ENCODE data around the gene MDC1. TPM values are rescaled to one million over a fixed set of nuclear protein-coding genes. Genes with fewer than 3 reads are reported as not detected.
A peak's percentile ranks its signal among the peaks of the same experiment; 100 is the strongest.

Gene MDC1
- total RNA-seq, 4 donors from 2014 or later, result 3.6 to 8.9 (median 6.2) TPM

DNA sequence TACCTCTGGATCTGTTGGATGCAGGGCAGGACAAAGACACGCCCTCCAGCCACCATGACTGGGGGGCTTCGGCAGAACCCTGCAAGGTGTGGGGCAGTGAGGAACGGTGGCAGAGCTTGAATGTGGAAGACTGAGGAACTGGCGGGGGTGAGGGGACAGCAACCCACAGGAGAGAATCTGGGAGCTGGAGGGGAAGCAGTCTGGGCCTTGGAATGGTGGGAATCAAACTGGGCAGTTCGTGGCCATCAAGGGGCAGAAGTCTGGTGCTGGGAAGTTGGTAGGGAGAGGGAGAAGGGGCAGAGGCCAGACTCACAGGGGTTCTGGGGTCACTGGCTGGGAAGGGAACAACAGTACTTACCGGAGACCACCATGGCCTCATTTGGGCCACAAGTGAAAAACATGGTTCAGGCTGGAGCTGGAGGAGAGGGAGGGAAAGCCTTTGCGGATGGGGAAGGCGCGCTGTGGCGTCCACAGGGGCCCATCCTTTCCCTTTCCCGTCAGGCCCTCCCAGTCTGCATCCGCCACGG is 24.8 kb upstream of the MDC1 start:
- no peak for TF ChIP-seq POLR2A (IDR thresholded peaks at IDR 0.05)
- TF ChIP-seq, protein P1, sequence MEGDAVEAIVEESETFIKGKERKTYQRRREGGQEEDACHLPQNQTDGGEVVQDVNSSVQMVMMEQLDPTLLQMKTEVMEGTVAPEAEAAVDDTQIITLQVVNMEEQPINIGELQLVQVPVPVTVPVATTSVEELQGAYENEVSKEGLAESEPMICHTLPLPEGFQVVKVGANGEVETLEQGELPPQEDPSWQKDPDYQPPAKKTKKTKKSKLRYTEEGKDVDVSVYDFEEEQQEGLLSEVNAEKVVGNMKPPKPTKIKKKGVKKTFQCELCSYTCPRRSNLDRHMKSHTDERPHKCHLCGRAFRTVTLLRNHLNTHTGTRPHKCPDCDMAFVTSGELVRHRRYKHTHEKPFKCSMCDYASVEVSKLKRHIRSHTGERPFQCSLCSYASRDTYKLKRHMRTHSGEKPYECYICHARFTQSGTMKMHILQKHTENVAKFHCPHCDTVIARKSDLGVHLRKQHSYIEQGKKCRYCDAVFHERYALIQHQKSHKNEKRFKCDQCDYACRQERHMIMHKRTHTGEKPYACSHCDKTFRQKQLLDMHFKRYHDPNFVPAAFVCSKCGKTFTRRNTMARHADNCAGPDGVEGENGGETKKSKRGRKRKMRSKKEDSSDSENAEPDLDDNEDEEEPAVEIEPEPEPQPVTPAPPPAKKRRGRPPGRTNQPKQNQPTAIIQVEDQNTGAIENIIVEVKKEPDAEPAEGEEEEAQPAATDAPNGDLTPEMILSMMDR (IDR thresholded peaks at IDR 0.05 in 4 of 5, conservative IDR thresholded peaks at IDR 0.05 in 1 of 5), result no peak
- Histone ChIP-seq H3K4me3 (peak overlapping the region; percentile 63 to 83 (median 74)), H3K27me3 (no peaks in the 10 kb centered on the region), H3K4me1 (peaks cover 22 to 24% of the 10 kb centered on the region in 2 donors), H3K36me3 (peaks cover 0 to 43% of the 10 kb centered on the region in 2 donors), H3K27ac (peak overlapping the region; percentile 86 to 94 (median 86)), H3K9me3 (no peaks in the 10 kb centered on the region)
- in situ Hi-C loops (cut with MboI; ENCODE audit: low sequenced_read_pairs in 4 of 4), result loop anchor here in 3 of 4 donors (10.0 to 25.0 kb wide), 3 partner anchors 83 to 145 kb away; partner anchors contain the start of gene DDR1 (in 1 of the 3)
- ATAC-seq (no peak), DNase-seq (no peak)
- intact Hi-C loops (cut with DNase I; ENCODE audit: low total_unique reads), result loop anchor here (2.0 to 10.0 kb wide), 3 partner anchors 21 to 345 kb away; partner anchors contain the start of genes TUBB and VARS2

DNA sequence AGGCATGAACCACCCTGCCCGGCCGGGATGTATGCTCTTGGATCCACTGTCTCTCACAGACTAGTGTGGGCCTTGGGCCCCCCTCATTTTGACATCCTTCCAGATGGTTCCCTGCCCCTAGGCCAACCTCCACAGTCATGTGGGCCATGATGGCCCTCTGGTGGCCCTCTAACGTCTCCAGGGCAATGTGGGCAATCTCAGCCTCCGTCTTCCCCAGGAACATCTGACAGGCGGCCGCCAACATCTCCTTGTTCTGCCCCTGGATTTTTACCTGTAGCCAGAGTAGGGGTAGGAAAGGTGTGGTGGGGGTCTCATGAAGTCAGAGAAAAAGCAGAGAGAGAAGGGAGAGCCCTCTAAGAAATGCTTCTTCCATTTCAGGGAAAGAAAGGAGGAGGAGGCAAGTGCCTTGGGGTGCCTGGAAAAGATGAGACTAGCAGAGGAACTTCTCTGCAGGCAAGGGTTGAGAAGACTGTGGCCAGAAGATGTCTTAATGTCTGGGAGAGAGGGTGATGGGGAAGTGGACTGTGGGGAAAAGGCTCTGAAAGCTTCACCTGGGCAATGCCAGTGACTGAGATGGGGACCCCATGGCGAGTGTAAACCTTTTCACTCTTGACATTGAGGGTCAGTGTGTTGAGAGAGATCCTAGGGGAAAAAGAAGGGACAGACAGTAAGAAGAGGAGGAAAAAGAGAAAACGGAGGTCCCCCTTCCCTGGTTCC is 24.1 kb upstream of the MDC1 start:
- H3K27me3 ChIP-seq, result no peaks in the 10 kb centered on the region
- H3K27ac ChIP-seq, result peak overlapping the region; percentile 86 to 94 (median 86)
- ATAC-seq, result no peak
- H3K4me1 ChIP-seq, result peaks cover 22 to 24% of the 10 kb centered on the region in 2 donors
- no peak for DNase-seq
- peaks cover 0 to 49% of the 10 kb centered on the region in 2 donors for H3K36me3 ChIP-seq
- intact Hi-C loops (cut with DNase I; ENCODE audit: low total_unique reads), result loop anchor here (5.0 to 10.0 kb wide), 2 partner anchors 174 to 346 kb away; partner anchors contain the start of gene VARS2
- in situ Hi-C loops (cut with MboI; ENCODE audit: low sequenced_read_pairs in 4 of 4), result loop anchor here in 3 of 4 donors (10.0 to 25.0 kb wide), 3 partner anchors 84 to 146 kb away; partner anchors contain the start of gene DDR1 (in 1 of the 3)
- TF ChIP-seq, protein P1 (IDR thresholded peaks at IDR 0.05 in 4 of 5, conservative IDR thresholded peaks at IDR 0.05 in 1 of 5), result no peak
- no peak for TF ChIP-seq POLR2A (IDR thresholded peaks at IDR 0.05)
- H3K9me3 ChIP-seq, result no peaks in the 10 kb centered on the region
- peak overlapping the region; percentile 63 to 83 (median 74) for H3K4me3 ChIP-seq

DNA sequence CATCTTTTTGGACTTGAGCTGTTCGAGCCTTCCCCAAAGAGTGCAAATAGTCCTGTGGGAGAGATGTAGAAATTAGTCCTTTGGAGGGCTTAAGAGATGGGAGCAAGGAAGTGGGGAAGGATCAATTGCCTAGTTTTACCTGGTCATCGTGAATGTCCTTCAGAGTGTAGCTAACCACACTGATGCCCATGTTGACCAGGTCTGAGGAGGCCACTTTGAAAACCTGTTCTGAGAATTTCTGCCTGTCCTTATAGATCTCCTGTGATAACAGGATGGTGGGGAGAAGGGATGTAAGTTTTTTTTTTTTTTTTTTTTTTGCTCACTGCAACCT is 23.4 kb upstream of the MDC1 start:
- DNase-seq (no peak), ATAC-seq (no peak)
- H3K9me3 ChIP-seq, result no peaks in the 10 kb centered on the region
- H3K4me1 ChIP-seq, result peaks cover 22 to 24% of the 10 kb centered on the region in 2 donors
- intact Hi-C loops (cut with DNase I; ENCODE audit: low total_unique reads) (loop anchor here (5.0 to 10.0 kb wide), 2 partner anchors 174 to 347 kb away; partner anchors contain the start of gene VARS2), in situ Hi-C loops (cut with MboI; ENCODE audit: low sequenced_read_pairs in 4 of 4) (loop anchor here in 3 of 4 donors (10.0 to 25.0 kb wide), 3 partner anchors 84 to 147 kb away; partner anchors contain the start of gene DDR1 (in 1 of the 3))
- TF ChIP-seq, protein P1 (IDR thresholded peaks at IDR 0.05 in 4 of 5, conservative IDR thresholded peaks at IDR 0.05 in 1 of 5), result no peak
- no peak for TF ChIP-seq POLR2A (IDR thresholded peaks at IDR 0.05)
- no peak overlapping the region for H3K27ac ChIP-seq
- H3K36me3 ChIP-seq, result peaks cover 0 to 56% of the 10 kb centered on the region in 2 donors
- no peaks in the 10 kb centered on the region for H3K27me3 ChIP-seq
- H3K4me3 ChIP-seq, result no peak overlapping the region

GRCh38 chr6:30738532-30738931 is 21.5 kb upstream of the MDC1 start:
- DNase-seq, result no peak
- Histone ChIP-seq H3K27ac (no peak overlapping the region), H3K36me3 (peaks cover 0 to 70% of the 10 kb centered on the region in 2 donors), H3K4me3 (no peak overlapping the region), H3K9me3 (no peaks in the 10 kb centered on the region), H3K4me1 (peaks cover 18 to 22% of the 10 kb centered on the region in 2 donors), H3K27me3 (no peaks in the 10 kb centered on the region)
- ATAC-seq, result no peak
- TF ChIP-seq POLR2A (IDR thresholded peaks at IDR 0.05), result no peak
- TF ChIP-seq, protein P1 (IDR thresholded peaks at IDR 0.05 in 4 of 5, conservative IDR thresholded peaks at IDR 0.05 in 1 of 5), result no peak
- intact Hi-C loops (cut with DNase I; ENCODE audit: low total_unique reads), result no loop called here
- in situ Hi-C loops (cut with MboI; ENCODE audit: low sequenced_read_pairs in 4 of 4), result loop anchor here in 1 of 4 donors (25.0 kb wide), 1 partner anchor 149 kb away; the partner anchor contains the start of gene DDR1

Data from gastrocnemius medialis (tissue), 4 donors.